GM12892 (cell line): Measurements from ENCODE around the gene CCR9.

ENCODE experiments used
- POLR2A ChIP-seq: IDR thresholded peaks from 2 replicates; pipeline ENCODE4 v1.6.1; 2011; ENCODE audit warnings: low read depth, low read length, control low read depth
- POLR2AphosphoS5 ChIP-seq: IDR thresholded peaks from 2 replicates; pipeline ENCODE4 v1.6.1; 2011; ENCODE audit warnings: low read depth, low read length, control low read depth
- TAF1 ChIP-seq: IDR thresholded peaks from 2 replicates; pipeline ENCODE4 v1.6.1; 2011; ENCODE audit warnings: low read depth, mild to moderate bottlenecking, control low read depth, low read length, borderline replicate concordance

GRCh38 chr3:45922950-45923590 lies 36.7 kb downstream of the CCR9 start:
- TF ChIP-seq TAF1 (no peak), POLR2AphosphoS5 (no peak), POLR2A (no peak)
